ENCODE data around the gene GIMAP2. TPM values are rescaled to one million over a fixed set of nuclear protein-coding genes. Genes with fewer than 3 reads are reported as not detected.

The GIMAP2 gene
- total and polyA plus RNA-seq, 9 of the 15 experiments (the other 6 are each of a cell fraction or from before 2014, with no cell fraction given): 0.37 to 1.8 (median 1.2) TPM

GRCh38 chr7:150685219-150686029 is at the start of gene GIMAP2 (continued):
- TF ChIP-seq CTCFL (IDR thresholded peaks at IDR 0.05; ENCODE audit: borderline replicate concordance, insufficient read depth, low read depth, low read length, poor library complexity, severe bottlenecking): no peak
- 0 out of 2 replicates have a peak, but pooled peaks have one; percentile 74 for TF ChIP-seq ZNF175 (CRISPR knock-in tag; IDR thresholded peaks at IDR 0.05; ENCODE audit: low read depth)
- no peak for TF ChIP-seq CLOCK (CRISPR knock-in tag; IDR thresholded peaks at IDR 0.05; ENCODE audit: borderline replicate concordance)
- TF ChIP-seq ZNF449 (CRISPR knock-in tag; IDR thresholded peaks at IDR 0.05): 0 out of 2 replicates have a peak, but pooled peaks have one; percentile 12
- TF ChIP-seq ZFP30 (CRISPR knock-in tag; IDR thresholded peaks at IDR 0.05; ENCODE audit: borderline replicate concordance): no peak
- no peak for TF ChIP-seq TBL1XR1 (IDR thresholded peaks at IDR 0.05; ENCODE audit: low read length in 2 of 2)
- no peak for TF ChIP-seq SUPT5H (IDR thresholded peaks at IDR 0.05)
- no peak for TF ChIP-seq E2F4 (CRISPR knock-in tag; IDR thresholded peaks at IDR 0.05; ENCODE audit: low read depth)
- TF ChIP-seq BACH1 (tag; IDR thresholded peaks at IDR 0.05): no peak
- TF ChIP-seq FOXM1 (IDR thresholded peaks at IDR 0.05; ENCODE audit: low read depth): no peak
- TF ChIP-seq FOXM1 (CRISPR knock-in tag; IDR thresholded peaks at IDR 0.05; ENCODE audit: low read depth): no peak
- 0 out of 4 replicates have a peak, but pooled peaks of 1 of the 2 experiments have one; percentile 44 for TF ChIP-seq UBTF (IDR thresholded peaks at IDR 0.05; ENCODE audit: borderline replicate concordance in 1 of 2, low read depth in 2 of 2, low read length in 2 of 2)
- TF ChIP-seq GABPA (tag; conservative IDR thresholded peaks at IDR 0.05; ENCODE audit: low read depth): peak; percentile 59; the same call in 1 of the 2 replicates
- no peak for TF ChIP-seq HMG20B (CRISPR knock-in tag; IDR thresholded peaks at IDR 0.05)

All from K562 (cell line).